ENCODE results near the gene FGFR3. TPM values are rescaled to one million over a fixed set of nuclear protein-coding genes. Genes with fewer than 3 reads are reported as not detected.

The FGFR3 gene
- total RNA-seq, 1 donor from 2014 or later: 34.2 TPM

DNA sequence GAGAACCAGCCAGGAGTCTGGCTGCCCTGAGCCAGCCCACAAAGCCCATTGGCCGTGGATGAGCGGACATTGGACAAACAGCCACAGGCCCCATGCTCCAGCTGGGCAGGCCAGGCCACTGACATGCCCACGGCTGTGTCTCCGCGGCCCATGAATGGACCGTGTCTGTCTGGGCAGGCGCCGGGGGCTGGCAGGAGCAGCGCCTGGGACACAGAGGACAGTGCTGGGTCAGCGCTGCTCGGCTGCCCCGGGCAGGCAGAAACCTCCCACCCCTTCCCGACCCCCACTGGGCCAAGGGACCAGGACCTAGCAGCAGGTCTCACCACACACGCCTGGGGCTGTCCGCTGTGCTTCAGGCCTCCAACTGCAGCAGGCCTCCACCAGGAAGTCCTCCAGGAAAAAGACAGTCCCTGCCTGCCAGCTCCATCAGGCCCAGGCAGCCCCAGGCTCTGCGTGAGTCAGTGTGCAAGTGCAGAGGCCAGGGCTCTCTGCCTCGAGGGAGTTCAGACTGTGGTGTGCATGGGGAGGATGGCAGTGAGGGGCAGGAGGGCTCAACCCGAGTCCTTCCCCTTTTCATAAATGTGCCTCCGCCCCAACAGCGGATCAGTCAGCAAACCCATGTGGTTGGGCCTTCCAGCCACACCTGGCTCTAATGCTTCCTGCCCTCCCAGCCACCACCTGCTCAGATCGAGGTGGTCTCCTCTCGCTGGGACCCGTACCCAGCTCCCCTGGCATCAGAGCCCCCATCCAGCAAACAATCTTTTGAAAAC is 17.2 kb upstream of the FGFR3 start:
- TF ChIP-seq, protein P1, sequence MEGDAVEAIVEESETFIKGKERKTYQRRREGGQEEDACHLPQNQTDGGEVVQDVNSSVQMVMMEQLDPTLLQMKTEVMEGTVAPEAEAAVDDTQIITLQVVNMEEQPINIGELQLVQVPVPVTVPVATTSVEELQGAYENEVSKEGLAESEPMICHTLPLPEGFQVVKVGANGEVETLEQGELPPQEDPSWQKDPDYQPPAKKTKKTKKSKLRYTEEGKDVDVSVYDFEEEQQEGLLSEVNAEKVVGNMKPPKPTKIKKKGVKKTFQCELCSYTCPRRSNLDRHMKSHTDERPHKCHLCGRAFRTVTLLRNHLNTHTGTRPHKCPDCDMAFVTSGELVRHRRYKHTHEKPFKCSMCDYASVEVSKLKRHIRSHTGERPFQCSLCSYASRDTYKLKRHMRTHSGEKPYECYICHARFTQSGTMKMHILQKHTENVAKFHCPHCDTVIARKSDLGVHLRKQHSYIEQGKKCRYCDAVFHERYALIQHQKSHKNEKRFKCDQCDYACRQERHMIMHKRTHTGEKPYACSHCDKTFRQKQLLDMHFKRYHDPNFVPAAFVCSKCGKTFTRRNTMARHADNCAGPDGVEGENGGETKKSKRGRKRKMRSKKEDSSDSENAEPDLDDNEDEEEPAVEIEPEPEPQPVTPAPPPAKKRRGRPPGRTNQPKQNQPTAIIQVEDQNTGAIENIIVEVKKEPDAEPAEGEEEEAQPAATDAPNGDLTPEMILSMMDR (IDR thresholded peaks at IDR 0.05): no peak
- Histone ChIP-seq H3K9me3 (no peaks in the 10 kb centered on the region), H3K4me3 (no peak overlapping the region), H3K36me3 (no peaks in the 10 kb centered on the region), H3K4me1 (peaks cover 14% of the 10 kb centered on the region), H3K27me3 (ENCODE audit: low read depth) (peaks cover 7% of the 10 kb centered on the region), H3K27ac (no peak overlapping the region)
- DNase-seq: no peak
- no peak for ATAC-seq
- intact Hi-C loops (cut with DNase I): no loop called here

DNA sequence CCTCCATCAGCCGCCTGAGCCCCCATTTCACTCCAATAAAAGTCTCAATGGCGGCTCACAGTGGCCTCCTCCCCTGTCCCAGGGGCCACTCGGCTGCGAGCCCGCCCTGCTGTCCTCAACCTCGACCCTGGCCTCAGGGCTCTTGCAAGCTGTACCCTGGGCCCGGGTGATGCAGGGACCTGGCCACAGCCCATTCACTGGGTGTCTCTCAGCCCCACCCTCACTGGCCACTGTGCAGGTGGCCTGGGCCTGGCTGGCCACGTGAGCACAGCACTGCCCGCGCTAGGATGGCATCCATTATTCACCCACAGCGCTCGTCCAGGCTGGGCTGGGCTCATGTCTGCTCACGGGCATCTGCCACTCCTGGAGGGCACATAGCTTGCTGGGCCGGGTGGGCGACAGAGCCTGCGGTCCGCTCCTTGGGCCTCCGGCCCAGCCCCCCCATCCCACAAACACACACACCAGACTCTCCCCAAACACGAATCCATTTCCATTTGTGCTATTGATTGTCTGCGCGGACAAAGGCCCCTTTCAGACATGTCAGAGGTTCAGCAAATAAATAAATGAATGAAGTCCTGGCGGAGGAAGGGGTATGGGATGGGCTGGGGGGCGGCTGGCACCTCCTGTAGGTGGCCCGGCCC is 16.5 kb upstream of the FGFR3 start:
- intact Hi-C loops (cut with DNase I): no loop called here
- TF ChIP-seq, protein P1 (IDR thresholded peaks at IDR 0.05): no peak
- Histone ChIP-seq H3K27me3 (ENCODE audit: low read depth) (peaks cover 3% of the 10 kb centered on the region), H3K36me3 (no peaks in the 10 kb centered on the region), H3K27ac (no peak overlapping the region), H3K4me3 (no peak overlapping the region), H3K4me1 (peaks cover 10% of the 10 kb centered on the region), H3K9me3 (no peaks in the 10 kb centered on the region)
- DNase-seq (no peak), ATAC-seq (no peak)

DNA sequence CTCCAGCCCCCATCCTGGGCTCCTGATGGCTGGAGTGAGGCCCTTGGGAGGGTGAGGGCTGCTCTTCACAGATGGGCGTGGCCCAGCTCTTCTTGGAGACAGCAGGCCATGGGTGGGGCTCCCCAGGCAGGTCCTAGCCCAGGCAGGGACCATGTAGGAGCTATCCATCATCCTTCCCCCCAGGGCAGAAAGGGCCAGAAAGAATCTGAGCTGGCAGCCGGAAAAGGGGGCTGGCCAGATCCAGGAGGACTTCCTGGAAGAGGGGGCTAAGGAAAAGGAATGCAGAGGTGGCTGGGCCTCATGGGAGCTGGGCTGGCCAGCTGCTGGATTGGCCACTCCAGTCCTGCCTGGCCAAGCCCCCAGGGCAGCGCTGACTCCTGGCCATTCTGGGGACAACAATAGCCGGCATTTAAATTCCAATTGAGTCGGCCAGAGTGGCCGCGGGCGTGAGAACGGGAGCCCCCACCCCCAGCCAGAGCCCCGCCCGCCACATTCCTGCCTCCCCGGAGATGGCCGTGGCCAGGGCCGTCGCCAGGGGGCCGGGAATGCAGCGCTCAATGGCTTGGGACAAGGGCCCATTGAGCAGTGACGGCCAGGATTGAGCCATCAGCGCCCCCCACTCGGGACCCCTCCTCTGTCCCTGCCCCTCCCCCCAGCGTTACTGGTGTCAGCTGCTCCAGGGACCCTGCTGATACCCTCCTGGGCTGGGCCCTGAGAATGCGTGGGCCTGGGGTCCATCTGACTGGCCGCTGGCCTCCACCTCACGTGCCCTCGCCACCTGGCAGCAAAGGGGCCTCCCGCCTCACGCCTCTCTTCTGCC is 15.1 kb upstream of the FGFR3 start:
- Histone ChIP-seq H3K4me3 (no peak overlapping the region), H3K9me3 (no peaks in the 10 kb centered on the region), H3K27me3 (ENCODE audit: low read depth) (no peaks in the 10 kb centered on the region), H3K36me3 (no peaks in the 10 kb centered on the region), H3K27ac (no peak overlapping the region), H3K4me1 (peaks cover 10% of the 10 kb centered on the region)
- DNase-seq (no peak), ATAC-seq (peak; percentile 35 to 46)
- TF ChIP-seq, protein P1 (IDR thresholded peaks at IDR 0.05): peak; percentile 20
- intact Hi-C loops (cut with DNase I): no loop called here

DNA sequence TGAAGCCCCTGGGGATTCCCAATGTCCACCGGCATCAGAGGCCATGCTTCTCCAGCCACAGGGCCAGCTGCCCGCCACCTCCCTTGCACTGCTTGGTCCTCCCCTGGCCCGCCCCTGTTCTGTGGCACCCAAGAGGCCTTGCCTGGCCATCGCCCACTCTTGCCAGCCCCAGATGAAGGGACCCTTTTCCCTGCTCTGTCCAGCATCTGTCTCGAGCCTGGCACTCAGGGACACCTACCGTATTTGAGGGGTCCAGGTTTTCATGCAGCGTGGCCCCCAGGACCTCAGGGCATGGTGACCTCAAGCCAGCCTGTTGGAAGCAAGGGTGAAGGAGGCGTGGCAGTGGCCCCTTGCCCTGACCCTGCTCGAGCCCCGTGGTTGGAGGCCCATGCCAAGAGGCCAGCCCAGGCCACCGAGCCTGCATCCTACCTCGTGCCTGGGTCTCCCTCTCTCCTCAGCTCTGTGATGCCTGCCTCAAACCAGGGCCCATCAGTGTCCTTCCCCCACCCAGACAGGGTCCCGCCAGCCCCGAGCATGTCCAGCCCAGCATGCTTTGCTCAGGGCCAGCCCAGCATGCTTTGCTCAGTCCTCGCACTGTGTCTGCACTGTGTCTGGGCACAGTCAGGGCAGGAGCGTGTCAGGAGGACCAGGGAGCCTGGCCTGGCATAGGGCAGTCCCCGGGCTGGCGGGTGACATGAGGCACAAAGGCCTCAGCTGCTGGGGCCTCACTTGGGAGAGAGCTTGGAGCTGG is 14.3 kb upstream of the FGFR3 start:
- H3K36me3 ChIP-seq: no peaks in the 10 kb centered on the region
- no peaks in the 10 kb centered on the region for H3K9me3 ChIP-seq
- TF ChIP-seq, protein P1 (IDR thresholded peaks at IDR 0.05): no peak
- H3K4me3 ChIP-seq: no peak overlapping the region
- no peak overlapping the region for H3K27ac ChIP-seq
- peak in 1 of 2 donors; percentile 5 for ATAC-seq
- intact Hi-C loops (cut with DNase I): no loop called here
- H3K27me3 ChIP-seq (ENCODE audit: low read depth): no peaks in the 10 kb centered on the region
- no peak for DNase-seq
- H3K4me1 ChIP-seq: peaks cover 10% of the 10 kb centered on the region

All from lower lobe of right lung (tissue), 2 donors.